ENCODE measurements around the gene SPAG9.
"Not testable (repeated sequence)": the region's sequence is repeated elsewhere in the genome, so short reads cannot be mapped to it uniquely, and the experiment has no call there.

The SPAG9 gene

DNA sequence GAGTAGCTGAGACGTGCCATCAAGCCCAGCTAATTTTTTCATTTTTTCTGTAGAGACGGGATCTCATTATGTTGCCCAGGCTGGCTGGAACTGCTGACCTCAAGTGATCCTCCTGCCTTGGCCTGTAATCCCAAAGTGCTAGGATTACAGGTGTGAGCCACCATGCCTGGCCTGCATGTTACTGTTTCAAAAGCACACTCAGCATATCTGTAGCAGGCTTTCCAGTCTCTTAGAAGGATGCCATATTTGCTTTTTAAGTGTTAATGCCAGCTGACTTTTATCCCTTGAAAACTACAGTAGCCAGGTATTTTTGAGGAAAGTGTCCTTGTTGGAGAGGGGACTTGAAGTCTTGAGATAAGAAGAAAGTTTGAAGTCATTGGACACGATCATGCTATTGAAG, 15.3 kb upstream of the SPAG9 start:
- DNase-seq: no peak

DNA sequence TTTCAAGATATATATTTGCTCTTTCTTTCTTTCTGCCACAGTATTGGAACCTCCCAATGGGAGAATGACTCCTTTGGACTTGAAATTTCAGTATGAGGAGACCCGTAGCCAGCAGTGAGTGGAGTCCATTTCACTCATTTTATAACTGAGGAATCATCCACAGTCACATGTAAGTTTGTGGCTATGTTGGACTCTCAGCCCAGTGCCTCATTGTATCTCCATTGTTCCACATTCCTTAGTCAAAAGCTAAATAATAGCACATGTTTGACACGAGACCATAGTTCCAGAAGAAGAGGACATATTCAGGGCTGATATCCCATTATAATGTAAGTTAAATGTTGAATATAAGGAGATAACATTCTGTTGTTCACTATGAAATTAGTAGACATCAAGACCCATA, 12.7 kb upstream of the SPAG9 start:
- no peak for DNase-seq

DNA sequence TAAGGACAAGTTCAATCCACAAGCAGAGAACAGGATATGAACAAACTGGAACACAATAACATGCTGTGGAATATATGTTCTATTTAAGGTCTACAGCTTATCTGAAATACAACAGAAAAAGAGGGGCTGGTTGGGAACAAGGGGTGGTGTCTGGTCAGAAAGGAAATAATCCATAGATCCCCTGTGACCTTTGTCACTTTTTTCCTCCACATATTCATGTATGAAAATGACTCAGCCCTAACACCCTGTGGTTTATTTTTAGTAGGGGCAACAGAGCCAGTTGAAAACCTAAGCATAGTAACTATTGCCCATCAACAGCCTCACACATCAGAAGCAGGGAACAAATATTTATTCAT, 12.3 kb upstream of the SPAG9 start:
- DNase-seq: no peak

DNA sequence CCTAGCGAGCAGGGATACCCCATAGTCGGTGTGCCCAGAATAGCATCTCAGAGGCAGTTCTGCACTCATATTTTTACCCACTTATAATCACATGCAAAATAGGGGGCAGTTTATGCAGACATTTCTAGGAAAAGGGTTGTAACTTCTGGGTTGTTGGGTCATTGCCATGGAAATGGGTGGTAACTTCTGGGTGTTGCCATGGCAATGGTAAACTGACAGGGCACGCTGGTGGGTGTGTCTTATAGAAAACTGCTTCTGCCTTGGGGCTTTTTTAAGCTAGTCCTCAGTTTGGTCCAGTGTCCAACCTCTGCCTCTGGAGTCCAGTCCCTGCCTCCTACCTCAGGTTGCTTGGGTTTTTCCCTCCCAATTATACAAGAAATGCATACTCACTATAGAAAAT, 7.4 kb upstream of the SPAG9 start:
- DNase-seq: no peak

DNA sequence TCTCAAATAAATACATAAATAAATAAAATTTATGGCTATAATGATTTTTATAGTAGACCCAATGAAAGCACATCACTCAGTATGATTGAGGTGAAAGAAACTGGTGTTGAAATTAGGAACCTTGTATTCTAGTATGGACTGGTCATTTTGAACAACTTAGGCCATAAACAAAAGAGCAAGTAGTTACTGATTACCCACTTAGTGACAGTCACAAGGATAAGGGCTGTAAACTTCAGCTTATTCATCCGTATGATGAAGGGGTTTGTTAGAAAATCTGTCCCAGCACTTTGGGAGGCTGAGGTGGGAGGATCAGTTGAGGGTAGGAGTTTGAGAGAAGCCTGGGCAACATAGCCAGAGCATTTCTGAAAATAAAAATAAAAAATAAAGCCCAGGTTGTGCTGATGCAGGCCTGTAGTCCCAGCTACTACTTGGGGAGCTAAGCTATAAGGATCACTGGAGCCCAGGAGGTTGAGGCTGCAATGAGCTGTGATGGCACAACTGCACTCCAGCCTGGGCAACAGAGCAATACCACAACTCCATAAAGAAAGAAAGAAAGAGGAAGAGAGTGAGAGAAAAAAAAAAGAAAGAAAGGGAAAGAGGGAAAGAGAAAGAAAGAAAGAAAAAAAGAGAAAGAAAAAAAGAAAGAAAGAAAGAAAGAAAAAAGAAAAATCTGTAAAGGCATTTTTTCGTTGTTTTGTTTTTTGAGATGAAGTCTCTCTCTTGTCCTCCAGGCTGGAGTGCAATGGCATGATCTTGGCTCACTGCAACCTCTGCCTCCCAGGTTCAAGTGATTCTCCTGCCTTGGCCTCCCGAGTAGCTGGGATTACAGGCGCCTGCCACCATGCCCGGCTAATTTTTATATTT, 4.2 kb upstream of the SPAG9 start:
- no peak for DNase-seq

DNA sequence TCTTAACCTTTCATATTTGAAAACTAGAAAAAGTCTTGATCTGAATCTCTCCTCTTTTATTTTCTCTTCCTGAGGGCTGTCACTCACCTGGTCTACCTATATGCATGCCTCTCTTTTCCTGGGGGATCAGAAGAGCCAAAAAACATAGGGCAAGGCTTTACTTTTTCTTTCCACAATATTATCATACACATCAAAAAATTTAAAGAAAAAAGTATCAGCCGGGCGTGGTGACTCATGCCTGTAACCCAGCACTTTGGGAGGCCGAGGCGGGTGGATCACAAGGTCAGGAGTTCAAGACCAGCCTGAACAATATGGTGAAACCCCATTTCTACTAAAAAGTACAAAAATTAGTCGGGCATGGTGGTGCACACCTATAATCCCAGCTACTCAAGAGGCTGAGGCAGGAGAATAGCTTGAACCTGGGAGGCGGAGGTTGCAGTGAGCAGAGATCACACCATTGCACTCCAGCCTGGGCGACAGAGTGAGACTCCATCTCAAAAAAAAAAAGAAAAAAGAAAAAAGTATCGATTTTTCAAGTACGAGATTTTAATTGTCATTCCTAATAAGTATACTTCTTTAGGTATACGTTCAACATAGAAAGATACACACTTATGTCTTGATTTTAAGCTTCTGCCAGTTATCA, 1.9 kb upstream of the SPAG9 start:
- not testable (repeated sequence) for DNase-seq

DNA sequence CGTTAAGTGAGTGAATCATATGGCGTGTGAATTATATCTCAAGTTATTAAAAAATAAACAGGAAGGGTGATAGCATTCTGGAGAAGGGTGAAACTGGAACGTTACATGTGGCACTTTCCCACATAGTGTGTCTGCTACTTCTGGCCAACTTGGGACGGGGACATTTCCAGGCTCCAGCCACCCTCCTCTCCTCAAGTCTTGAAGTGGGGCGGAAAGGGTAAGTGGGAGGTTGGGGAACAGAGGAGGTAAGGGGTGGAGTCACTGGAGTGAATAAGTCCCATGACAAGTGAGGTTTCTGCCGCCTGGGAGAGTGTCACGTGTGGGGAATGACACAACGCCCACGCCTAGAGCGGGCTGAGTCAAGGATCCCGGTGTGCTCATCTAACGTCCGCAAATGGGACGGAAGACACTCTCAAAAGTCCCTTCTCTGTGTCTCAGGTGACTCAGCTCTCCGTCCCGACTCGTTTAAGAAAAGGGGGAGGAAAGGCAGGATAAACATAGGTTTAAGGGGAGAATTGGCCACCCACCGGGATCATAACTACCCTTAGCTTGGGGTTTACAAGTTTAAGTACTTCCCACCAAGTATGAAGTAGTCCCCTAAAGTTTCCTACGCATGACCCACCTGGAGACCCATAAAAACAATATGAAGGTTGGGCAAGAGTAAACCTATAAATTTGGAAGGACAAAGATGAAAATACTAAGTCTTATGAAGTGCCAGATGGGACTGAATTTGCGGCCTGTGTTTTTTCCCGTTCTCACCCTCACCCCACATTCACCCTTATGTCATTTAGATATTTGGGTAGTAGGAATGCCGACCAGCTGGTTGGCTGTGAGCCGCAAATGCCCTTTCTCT, 1.2 kb upstream of the SPAG9 start:
- DNase-seq: peak; percentile 51

DNA sequence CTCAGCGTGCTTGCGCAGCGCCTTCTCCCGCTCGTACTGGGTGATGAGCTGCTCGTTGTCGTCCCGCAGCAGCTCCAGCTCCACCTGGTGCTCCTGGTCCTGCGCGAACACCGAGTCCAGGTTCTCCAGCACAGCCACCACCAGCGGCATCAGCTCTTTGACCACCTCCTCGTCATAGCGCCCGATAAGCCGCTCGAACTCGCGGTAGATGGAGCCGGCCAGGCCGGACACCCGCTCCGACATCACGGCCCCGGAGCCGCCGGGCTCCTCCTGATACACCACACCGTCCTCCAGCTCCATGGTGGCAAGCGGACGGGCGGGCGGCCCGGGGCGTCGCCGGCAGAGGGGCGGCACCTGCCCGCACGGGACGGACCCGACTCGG, 320 bp downstream of the SPAG9 start:
- peak; percentile 20 for DNase-seq

DNA sequence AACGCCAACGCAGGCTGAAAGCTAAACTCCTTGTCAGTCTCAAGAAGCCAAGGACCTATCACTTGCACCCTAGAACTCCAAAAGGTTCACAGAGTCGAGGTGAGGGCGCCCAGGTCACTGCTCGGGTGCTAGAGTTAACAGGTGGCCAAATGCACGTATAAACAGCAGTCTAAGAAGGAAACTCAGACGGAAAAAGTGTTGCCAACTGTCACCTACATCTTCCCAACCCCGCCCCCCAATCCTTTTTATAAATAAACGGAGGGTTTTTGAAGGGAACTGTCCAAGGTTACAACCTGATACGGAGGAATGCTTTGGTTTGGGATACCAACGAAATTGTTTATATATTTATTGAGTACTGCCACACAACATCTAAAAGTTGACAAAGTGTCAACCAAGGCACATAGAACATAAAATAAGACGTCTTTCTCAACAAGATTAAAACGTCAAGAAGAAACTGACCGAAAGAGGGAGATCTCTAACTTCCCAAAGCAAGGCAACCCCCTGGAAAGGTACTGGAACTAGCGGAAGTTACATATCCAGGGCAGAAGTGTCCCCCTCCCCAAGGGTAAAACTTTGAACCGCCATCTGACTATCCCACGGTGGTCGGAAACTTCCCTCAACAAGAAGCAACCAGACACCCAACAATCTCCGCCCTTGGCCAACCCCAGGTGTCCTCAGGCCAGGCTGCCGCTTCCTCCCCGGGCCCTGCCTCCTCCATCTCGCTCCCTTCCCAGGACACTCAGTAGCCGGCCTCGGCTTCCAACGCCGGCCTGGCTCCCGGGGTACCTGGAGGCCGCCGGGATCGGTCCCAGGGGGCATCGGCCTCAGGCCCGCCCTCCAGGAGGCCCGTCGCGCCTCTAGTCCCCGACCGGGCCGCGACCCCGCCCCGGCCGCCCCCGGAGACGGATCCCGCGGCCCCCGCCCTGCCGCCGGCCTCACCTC, 982 bp downstream of the SPAG9 start:
- DNase-seq: peak; percentile 6

DNA sequence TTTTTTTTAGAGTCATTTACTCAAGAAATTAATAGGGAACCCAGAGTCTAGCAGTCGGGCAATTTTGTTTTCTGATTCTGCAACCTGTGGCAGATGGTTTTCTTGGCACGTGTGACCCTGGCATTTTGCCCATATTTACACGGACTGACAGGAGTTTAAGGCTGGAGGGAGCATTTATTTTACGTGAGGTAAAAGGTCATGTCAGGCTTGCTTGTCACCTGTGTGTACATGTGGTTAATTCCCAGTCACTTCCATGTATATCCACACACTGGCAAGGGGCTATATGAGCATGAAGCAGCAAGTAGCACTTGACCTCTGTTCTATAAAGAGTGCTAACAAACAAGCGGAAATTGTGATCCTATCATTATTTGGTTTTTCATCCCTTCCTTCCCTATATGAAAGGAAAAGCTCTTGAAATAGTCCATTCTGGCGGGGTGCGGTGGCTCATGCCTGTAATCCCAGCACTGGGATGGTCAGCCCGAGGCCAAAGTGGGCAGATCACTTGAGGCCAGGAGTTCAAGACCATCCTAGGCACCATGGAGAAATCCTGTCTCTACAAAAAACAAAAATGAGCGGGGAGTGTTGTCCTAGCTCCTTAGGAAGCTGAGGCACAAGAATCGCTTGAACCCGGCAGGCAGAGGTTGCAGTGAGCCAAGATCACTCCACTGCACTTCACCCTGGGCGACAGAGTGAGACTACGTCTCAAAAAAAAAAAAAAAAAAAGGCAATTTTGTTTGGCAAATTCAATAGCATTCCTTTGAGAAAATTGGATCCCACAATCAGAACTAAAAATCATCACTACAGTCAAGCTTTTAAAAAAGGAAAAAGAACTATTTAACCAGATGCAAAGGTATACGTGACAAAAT, 2.1 kb downstream of the SPAG9 start:
- DNase-seq: peak; percentile 73

DNA sequence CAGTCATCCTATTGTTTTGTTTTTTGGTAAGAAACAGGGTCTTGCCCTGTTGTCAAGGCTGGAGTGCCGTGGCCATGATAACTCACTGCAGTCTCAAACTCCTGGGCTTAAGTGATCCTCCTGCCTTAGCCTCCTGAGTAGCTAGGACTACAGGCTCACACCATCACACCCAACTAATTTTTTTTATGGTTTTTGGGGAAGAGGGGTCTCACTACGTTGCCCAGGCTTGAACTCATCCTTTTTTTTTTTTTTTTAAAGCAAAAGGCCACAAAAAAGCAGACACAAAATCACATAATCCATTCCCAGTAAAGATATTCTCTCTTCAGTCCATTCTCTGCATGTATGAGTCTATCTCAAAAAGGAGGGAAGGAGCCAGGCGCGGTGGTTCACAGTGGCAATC, 5.5 kb downstream of the SPAG9 start:
- DNase-seq: no peak

DNA sequence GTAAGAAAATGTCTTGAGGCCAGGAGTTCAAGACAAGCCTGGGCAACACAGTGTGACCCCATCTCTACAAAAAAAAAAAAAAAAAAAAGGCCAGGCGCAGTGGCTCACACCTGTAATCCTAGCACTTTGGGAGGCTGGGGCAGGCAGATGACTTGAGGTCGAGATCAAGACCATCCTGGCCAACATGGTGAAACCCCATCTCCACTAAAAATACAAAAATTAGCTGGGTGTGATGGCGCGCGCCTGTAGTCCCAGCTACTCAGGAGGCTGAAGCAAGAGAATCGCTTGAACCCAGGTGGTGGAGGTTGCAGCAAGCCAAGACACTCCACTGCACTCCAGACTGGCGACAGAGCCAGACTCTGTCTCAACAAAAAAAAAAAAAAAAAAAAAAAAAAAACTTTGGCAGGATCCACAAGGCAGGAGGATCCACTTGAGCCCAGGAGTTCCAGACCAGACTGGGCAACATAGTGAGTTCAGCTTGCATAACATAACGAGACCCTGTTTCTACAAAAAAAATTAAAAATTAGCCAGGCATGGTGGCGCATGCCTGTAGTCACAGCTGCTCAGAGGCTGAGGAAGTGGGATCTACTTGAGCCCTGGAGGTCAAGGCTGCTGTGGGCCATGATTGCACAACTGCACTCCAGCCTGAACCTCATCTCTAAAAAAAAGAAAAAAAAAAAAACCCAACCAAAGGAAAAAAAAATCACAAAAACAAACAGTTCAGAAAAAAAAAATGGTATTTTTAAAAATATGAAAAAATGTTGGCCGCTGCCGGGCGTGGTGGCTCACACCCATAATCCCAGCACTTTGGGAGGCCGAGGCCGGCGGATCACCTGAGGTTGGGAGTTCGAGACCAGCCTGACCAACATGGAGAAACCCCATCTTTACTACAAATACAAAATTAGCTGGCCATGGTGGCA, 8.1 kb downstream of the SPAG9 start:
- peak; percentile 48 for DNase-seq

DNA sequence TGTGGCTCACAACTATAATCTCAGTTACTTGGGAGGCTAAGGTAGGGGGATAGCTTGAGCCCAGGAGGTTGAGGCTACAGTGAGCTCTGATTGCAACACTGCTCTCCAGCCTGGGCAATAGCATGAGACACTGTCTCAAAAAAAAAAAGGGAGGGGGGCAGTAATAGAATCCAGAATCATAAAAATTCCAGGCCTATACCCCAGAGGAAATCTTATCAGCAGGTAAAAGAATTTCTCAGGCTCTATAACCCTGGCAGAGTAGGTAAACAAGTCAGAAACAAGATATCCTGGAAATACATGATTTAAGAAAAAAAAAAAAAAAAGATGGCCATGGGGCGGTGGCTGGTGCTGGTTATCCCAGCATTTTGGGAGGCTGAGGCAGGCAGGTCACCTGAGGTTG, 12.9 kb downstream of the SPAG9 start:
- DNase-seq: no peak

DNA sequence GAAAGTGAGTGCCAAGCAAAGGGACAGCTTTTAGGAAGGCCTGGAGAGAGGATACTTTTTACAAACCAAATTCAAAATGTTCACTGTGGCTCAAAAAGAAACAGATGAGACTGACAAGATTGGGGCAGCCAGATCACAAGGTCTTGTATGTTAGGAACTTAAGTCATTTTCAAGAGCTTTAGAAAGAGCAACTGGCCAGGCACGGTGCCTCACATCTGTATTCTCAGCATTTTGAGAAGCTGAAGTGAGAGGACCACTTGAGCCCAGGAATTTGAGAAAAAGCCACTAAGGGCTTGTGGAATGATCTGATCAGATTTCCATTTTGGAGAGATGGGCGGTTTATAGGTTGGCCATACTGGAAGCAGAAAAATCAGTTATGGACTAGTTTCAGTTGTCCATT, 17.2 kb downstream of the SPAG9 start:
- DNase-seq: peak; percentile 38

DNA sequence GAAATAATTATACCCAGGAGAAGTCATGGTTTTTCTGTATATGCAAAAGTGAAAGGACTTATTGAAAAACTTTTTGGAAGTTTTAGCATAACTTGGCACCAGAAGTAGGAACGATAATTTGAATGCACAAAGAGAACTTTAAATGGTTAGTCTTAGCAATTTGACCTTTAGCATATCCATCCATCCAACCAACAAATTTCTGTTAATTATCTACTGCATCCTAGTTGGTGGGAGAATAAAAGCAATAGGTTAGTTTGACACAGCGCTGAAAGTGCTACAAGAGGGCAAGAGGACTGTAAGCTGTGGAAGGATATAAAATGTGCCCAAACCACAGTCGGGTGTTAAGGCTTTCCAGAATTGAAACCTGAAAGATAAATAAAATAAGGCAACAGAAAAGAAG, 17.6 kb downstream of the SPAG9 start:
- DNase-seq: no peak

DNA sequence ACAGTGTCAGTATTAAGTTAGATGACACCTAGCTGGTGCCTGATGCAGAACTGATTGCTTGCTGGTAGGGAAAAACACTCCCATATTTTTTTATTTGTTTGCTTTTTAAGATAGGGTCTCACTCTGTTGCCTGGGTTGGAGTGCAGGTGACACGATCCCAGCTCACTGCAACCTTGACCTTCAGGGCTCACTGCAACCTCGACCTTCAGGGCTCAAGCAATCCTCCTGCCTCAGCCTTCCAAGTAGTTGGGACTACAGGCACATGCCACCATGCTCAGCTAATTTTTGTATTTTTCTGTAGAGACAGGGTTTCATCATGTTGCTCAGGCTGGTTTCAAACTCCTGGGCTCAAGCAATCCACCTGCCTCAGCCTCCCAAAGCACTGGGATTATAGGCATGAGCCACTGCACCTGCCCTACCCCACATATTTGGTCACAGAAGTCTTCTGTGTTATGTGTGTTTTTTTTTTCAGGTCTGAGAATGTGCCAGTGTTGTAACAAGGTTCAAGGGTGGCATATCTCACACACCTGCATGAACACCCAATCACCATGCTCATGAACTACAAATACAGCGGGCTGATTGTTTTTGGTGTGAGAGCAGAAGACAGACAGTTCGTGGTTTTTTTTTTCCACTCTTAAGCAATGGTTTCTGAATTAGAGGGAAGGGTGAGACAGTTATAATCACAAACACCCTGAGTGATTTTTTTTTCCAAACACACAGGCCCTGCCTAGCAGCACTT, 22.8 kb downstream of the SPAG9 start:
- no peak for DNase-seq

DNA sequence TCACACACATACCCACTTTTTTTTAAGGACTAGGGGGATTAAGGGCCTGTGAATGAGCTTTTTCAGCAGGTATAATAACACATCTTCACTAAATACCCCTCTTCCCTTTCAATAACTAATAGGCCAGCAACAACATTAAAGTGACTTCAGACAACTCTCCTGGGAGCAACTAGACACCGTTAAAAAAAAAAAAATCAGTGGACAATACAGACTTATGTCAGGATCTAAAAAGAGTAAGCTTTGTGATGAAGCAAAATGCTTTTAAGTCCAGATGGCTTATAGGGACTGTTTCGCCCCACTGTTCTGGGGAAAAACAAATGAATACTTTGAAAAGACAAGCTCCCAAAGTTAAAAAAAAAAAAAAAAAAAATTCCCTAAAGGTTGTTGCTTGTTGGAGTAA, 29.0 kb downstream of the SPAG9 start:
- no peak for DNase-seq

DNA sequence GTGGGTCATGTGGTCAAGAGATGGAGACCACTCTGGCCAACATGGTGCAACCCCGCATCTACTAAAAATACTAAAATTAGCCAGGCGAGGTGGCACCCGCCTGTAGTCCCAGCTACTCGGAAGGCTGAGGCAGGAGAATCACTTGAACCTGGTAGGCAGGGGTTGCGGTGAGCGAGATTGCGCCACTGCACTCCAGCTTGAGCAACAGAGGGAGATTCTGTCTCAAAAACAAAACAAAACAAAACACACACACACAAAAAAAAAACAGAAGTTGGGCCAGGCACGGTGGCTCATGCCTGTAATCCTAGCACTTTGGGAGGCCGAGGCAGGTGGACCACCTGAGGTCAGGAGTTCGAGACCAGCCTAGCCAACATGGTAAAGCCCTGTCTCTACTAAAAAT, 31.8 kb downstream of the SPAG9 start:
- not testable (repeated sequence) for DNase-seq

DNA sequence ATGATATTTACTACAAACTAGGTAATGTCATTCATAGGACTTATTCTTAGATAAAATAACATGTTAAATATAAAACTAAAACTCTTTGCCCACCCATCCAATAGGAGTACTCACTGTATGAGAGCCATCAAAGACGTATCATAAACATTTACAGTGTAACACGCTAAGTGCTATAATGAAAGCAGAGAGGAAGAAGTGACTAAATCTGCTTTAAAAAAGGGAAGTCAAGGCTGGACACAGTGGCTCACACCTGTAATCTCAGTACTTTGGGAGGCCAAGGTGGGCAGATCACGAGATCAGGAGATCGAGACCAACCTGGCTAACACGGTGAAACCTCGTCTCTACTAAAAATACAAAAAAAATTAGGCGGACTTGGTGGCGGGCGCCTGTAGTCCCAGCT, 32.4 kb downstream of the SPAG9 start:
- no peak for DNase-seq
